T-helper 9 cell (primary cell): ENCODE data around the gene EML3.
A peak's percentile ranks its signal among the peaks of the same experiment; 100 is the strongest.
"Not testable (repeated sequence)": the region's sequence is repeated elsewhere in the genome, so short reads cannot be mapped to it uniquely, and the experiment has no call there.

Source experiments
- DNase-seq: peaks from one replicate; pipeline ENCODE4 v3.0.0-alpha.2; 2020

The EML3 gene

GRCh38 chr11:62569611-62570010, 43.0 kb downstream of the EML3 start:
- DNase-seq = no peak

GRCh38 chr11:62567018-62567633, 45.4 kb downstream of the EML3 start:
- DNase-seq = no peak

- no peak for DNase-seq
These were observed 46.3 kb downstream of the EML3 start for GRCh38 chr11:62566247-62566646.

GRCh38 chr11:62565100-62565802, 47.3 kb downstream of the EML3 start:
- DNase-seq = no peak

- not testable (repeated sequence) for DNase-seq
These were observed 50.8 kb downstream of the EML3 start for GRCh38 chr11:62561677-62562230.

- DNase-seq = peak; percentile 78
These were observed 51.9 kb downstream of the EML3 start for GRCh38 chr11:62560566-62561103.

- DNase-seq = not testable (repeated sequence)
These were observed 52.9 kb downstream of the EML3 start for GRCh38 chr11:62559626-62560025.

GRCh38 chr11:62559204-62559603, 53.4 kb downstream of the EML3 start:
- DNase-seq = no peak

- DNase-seq = no peak
These were observed 53.9 kb downstream of the EML3 start for GRCh38 chr11:62558669-62559068.

- no peak for DNase-seq
These were observed 55.5 kb downstream of the EML3 start for GRCh38 chr11:62556875-62557631.

- peak; percentile 74 for DNase-seq
These were observed 56.3 kb downstream of the EML3 start for GRCh38 chr11:62556108-62556874.

- peak; percentile 59 for DNase-seq
These were observed 57.0 kb downstream of the EML3 start for GRCh38 chr11:62555464-62556107.

- no peak for DNase-seq
These were observed 58.0 kb downstream of the EML3 start for GRCh38 chr11:62554387-62555167.

- DNase-seq = no peak
These were observed 58.7 kb downstream of the EML3 start for GRCh38 chr11:62553839-62554361.

GRCh38 chr11:62553080-62553838, 59.3 kb downstream of the EML3 start:
- peak; percentile 68 for DNase-seq

- no peak for DNase-seq
These were observed 60.0 kb downstream of the EML3 start for GRCh38 chr11:62552485-62553079.
